Measurements from ENCODE around the gene HPCAL1.
"Not testable (repeated sequence)": the region's sequence is repeated elsewhere in the genome, so short reads cannot be mapped to it uniquely, and the experiment has no call there.

HPCAL1 gene

DNA sequence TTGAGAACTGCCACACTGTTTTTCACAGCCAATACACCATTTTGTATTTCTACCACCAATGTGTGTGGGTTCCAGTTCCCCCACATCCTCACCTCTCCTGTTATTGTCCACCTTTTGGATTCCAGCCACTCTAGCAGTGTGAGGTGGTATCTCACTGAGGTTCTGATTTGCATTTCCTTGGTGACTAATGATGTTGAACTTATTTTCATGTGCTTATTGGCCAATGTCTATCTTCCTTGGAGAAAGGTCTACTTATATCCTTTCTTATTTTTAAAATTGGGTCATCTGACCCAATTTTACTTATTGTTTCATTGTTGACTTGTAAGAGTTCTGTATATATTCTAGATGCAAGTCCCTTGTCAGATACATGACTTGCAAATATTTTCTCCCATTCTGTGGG, 9.1 kb upstream of the HPCAL1 start:
- DNase-seq (ENCODE audit: insufficient read length, low spot score), result no peak
- no peak for FAIRE-seq
- TF ChIP-seq CTCF (IDR thresholded peaks at IDR 0.05; ENCODE audit: insufficient read depth, missing control alignments), result no peak

DNA sequence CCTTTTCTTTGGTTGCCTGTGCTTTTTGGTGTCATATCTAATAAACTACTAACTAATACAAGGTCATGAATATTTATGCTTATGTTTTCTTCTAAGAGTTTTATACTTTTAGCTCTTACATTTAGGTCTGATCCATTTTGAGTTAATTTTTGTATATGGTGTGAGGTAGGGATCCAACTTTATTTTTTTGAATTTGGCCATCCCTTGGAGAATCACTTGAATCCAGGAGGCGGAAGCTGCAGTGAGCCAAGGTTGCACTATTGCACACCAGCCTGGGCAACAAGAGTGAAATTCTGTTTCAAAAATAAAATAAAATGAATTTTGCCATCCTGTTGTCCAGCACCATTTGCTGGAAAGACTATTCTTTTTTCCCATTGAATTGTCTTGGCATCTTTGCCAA, 8.6 kb upstream of the HPCAL1 start:
- TF ChIP-seq CTCF (IDR thresholded peaks at IDR 0.05; ENCODE audit: insufficient read depth, missing control alignments), result no peak
- DNase-seq (ENCODE audit: insufficient read length, low spot score) (no peak), FAIRE-seq (no peak)

DNA sequence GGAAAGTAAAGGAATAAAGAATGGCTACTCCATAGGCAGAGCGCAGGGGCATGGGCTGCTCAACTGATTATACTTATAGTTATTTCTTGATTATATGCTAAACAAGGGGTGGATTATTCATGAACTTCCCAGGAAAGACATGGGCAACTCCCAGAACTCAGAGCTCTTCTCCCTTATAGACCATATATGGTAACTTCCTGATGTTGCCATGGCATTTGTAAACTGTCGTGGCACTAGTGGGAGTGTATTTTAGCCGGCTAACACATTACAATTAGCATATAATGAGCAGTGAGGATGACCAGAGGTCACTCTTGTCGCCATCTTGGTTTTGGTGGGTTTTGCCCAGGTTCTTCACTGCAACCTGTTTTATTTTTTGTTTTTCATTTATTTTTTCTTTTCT, 7.1 kb upstream of the HPCAL1 start:
- DNase-seq (ENCODE audit: insufficient read length, low spot score); FAIRE-seq: not testable (repeated sequence)

GRCh38 chr2:10296142-10296541, 6.6 kb upstream of the HPCAL1 start:
- FAIRE-seq (no peak), DNase-seq (ENCODE audit: insufficient read length, low spot score) (no peak)
- TF ChIP-seq CTCF (IDR thresholded peaks at IDR 0.05; ENCODE audit: insufficient read depth, missing control alignments), result no peak

DNA sequence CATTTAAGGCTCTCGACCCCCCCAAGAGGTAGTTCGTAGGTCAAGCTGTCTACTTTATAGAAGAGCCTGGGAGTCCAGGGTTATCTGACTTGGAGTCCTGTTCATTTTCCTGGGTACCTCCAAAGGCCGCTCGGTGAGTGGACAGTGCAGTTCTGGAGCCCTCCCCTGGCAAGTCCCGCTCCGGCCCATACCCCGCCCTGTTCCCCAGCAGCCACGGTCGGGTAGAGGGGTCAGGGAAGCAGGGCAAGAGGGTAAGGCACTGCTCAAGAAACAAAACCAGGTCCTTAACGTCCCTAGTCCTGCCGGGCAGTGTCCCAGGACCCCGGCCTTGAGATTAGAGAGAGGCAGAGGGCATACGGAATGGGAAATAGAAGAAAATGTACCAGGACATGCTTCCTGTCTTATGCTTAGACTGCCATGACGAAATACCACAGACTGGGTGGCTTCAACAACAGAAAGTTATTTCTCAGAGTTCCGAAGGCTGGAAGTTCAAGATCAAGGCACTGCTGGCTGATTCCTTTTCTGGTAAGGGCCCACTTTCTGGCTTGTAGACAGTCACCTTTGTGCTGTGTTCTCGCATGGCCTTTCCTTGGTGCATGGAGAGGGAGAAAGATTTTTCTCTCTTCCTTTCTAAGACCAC, 5.4 kb upstream of the HPCAL1 start:
- FAIRE-seq (no peak), DNase-seq (ENCODE audit: insufficient read length, low spot score) (no peak)
- TF ChIP-seq CTCF (IDR thresholded peaks at IDR 0.05; ENCODE audit: insufficient read depth, missing control alignments), result no peak

GRCh38 chr2:10297959-10298531, 4.7 kb upstream of the HPCAL1 start:
- DNase-seq (ENCODE audit: insufficient read length, low spot score) (no peak), FAIRE-seq (no peak)
- no peak for TF ChIP-seq CTCF (IDR thresholded peaks at IDR 0.05; ENCODE audit: insufficient read depth, missing control alignments)

GRCh38 chr2:10298777-10299176, 3.9 kb upstream of the HPCAL1 start:
- FAIRE-seq; DNase-seq (ENCODE audit: insufficient read length, low spot score): not testable (repeated sequence)

- no peak for FAIRE-seq
These were observed 2.3 kb upstream of the HPCAL1 start for GRCh38 chr2:10300328-10300920.

More at GRCh38 chr2:10300328-10300920, 2.3 kb upstream of the HPCAL1 start:
- TF ChIP-seq CTCF (IDR thresholded peaks at IDR 0.05; ENCODE audit: insufficient read depth, missing control alignments), result no peak
- no peak for DNase-seq (ENCODE audit: insufficient read length, low spot score)

All from D721Med (cell line).